Measurements from ENCODE around the gene OAS3.

DNA sequence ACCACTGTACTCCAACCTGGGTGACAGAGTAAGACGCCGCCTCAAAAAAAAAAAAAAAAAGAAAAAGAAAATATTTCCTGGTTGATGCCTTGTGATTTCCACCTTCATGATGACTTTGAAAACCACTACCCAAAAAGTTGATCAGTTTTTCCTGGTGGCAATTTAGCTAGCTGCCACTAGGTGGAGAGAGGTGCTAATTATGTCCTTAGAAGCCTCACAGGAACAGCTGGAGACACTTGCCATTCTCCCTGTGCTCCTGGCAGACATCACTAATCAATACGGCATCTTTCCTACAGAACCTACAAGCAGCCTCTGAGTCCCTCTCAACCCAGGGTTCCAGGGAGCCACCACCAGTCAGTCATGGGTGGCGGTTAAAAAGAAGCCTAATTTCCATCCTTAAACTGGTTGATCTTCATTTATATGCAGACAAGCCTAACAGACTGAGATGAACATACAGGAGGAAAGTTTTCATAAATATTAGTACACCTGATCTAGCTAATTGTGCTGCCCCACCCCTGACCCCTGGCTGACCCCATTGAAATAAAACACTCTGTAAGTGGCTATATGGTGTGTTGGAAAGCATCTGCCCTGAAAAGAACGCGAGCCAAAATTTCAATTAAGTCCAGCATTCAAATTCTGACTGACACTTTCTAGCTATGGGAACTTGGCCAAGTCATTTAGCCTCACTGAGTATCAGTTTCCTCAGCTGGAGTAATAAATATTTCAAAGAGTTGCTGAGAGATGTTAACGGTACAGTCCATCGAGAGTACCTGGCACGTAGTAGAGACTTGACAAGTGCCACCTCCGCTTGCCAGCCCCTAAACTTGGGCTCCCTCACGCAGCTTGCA, 37.8 kb upstream of the OAS3 start:
- TF ChIP-seq, protein P1, sequence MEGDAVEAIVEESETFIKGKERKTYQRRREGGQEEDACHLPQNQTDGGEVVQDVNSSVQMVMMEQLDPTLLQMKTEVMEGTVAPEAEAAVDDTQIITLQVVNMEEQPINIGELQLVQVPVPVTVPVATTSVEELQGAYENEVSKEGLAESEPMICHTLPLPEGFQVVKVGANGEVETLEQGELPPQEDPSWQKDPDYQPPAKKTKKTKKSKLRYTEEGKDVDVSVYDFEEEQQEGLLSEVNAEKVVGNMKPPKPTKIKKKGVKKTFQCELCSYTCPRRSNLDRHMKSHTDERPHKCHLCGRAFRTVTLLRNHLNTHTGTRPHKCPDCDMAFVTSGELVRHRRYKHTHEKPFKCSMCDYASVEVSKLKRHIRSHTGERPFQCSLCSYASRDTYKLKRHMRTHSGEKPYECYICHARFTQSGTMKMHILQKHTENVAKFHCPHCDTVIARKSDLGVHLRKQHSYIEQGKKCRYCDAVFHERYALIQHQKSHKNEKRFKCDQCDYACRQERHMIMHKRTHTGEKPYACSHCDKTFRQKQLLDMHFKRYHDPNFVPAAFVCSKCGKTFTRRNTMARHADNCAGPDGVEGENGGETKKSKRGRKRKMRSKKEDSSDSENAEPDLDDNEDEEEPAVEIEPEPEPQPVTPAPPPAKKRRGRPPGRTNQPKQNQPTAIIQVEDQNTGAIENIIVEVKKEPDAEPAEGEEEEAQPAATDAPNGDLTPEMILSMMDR (IDR thresholded peaks at IDR 0.05; ENCODE audit: borderline replicate concordance, extremely low read depth, low read length, poor library complexity, severe bottlenecking), result peak; percentile 87
- TF ChIP-seq EZH2 (IDR thresholded peaks at IDR 0.05; ENCODE audit: borderline replicate concordance, low read depth, low read length, severe bottlenecking), result no peak

Measured in DND-41 (cell line).